AG08396 (cell line): ENCODE data around the gene CCR5AS.
"Not testable (repeated sequence)": the region's sequence is repeated elsewhere in the genome, so short reads cannot be mapped to it uniquely, and the experiment has no call there.

Experiments
- DNase-seq: peaks from one replicate; pipeline ENCODE4 v3.0.0; 2012; ENCODE audit warnings: low spot score, mixed read lengths

Gene CCR5AS

DNA sequence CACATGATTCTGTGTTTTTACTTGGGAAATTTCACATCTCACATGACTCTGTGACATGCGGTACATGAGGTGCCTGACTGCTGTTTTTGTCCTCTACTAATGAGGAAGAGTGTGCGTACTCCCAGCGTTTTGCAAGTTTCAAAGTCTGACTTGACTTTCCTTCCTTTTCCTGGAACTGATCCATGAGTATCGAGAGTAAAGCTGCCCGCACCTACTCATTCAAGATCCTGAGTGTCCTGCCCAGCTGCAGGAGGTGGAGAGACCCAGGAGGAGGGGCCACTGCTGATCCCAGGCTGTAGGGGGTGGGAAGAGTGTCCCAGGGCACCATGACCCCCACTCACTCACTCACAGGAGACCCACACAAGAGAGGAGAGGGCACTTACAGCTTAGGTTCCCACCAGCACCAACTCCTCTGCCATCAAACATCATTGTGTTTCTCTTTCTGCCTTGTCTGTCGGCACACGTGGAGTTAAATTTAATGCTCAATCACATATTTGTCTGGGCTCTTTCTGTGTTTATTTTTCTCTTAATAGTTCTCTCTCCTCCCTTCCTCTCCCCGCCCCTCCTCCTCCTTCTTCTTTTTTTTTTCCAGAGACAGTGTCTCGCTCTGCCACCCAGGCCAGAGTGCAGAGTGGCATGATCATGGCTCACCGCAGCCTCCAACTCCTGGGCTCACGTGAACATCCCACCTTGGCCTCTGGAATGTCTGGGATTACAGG lies 1.4 kb downstream of the CCR5AS start:
- no peak for DNase-seq

DNA sequence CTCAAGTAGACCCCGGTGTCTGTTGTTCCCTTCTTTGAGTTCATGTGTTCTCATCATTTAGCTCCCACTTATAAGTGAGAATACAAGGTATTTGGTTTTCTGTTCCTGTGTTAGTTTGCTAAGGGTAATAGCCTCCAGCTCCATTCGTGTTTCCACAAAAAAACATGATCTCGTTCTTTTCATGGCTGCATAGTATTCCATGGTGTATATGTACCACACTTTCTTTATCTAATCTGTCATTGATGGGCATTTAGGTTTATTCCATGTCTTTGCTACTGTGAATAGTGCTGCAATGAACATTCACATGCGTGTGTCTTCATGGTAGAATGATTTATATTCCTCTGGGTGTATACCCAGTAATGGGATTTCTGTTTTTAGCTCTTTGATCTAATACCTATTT lies 4.0 kb downstream of the CCR5AS start:
- not testable (repeated sequence) for DNase-seq

DNA sequence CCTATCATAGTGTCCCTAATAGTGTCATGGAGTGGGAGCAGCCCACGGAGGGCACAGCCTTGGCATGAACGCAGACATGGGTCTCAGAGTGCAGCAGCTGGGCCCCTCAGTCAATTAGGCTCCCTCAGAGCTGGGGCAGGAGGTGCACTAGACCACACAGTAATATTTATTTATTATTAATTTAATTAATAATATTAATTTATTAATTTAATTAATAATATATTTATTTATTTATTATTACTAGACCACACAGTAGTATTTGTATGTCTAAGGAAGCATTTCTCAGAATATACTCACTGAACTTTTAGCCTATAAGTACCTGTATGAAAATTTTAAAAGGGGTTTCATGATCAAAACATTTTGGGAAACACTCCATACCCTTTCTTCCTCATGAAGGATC lies 5.3 kb downstream of the CCR5AS start:
- DNase-seq = no peak

DNA sequence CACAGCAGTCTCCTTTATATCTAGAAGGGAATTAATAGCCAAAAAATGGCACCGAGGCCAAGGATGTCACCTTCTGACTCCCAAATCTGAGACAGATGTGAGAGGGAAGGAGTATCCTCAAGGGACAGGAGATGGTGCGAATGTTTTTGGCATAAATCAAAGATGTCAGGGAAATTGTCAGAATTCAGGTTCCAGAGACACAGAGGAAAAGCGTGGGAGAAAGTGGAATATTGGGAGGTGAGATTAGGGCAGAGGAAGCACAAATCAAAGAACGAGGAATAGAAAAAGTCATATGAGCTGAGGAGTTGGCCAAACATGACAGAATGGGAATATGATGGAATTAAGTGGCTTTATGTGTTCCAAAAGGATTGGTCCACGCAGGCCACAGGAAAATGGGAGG lies 6.0 kb downstream of the CCR5AS start:
- DNase-seq = no peak

DNA sequence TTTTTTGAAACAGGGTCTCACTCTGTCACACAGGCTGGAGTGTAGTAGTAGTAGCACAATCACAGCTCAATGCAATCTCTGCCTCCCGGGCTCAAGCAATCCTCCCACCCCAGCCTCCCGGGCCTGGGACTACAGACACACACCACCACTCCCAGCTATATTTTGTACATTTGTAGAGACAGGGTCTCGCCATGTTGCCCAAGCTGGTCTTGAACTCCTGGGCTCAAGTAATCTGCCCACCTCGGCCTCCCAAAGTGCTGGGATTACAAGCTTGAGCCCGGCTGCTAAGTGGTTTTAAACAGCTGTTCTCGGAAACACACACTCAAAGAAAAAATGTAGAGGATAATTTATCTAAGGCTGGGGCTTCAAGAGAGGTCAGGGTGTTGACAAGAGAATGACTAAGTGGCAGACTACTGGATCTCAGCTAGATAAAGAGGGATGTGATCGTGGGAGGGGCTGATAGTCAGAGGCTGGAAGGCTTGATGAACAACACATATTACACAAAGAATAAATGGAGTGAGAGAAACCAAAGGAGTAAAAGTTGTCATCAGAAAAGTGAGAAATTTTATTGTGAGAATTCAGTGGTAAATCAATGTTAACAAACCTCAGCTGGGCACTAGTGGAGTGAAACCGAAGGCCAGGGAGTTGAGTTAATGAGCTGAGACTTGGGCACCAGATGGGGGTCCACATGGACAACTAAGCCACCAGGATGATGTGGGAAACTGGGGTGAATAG lies 6.7 kb downstream of the CCR5AS start:
- DNase-seq = peak; percentile 20

DNA sequence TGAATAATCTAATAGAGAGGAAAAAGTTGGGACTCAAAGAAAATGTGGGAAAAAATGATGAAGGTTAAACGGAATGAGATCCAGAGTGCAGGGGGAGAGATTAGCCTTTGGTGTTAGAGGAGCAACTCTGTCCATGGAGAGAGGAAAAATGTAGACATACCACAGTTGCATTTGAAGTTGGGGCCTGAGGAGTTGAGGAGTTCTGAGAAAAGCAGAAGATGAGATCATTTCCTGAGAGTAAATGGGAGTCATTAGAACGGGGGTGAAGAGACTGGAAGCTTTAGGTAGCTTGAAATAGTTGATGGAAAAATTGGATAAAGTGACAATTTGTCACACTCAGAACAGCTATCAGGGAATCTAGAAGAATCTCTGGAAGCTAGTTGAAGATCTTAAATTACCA lies 7.3 kb downstream of the CCR5AS start:
- no peak for DNase-seq

DNA sequence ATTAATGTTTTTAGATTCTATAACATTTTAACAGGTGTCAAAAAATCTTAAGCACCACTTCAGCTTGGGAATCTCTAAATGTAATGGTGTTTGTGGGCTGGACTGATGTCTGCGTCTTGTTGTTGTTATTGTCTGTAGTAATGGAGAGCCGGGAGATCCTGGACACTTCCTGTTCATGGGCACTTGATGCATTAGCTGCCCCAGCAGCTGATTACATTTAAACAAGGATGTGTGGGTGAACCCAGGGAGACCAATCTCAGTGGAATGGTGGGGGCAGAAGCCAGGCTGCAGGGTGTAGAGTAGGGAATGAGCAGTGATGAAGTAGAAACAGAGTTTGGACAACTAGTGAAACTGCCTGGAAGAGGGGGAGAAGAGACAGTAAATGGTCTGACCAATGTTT lies 7.8 kb downstream of the CCR5AS start:
- no peak for DNase-seq

DNA sequence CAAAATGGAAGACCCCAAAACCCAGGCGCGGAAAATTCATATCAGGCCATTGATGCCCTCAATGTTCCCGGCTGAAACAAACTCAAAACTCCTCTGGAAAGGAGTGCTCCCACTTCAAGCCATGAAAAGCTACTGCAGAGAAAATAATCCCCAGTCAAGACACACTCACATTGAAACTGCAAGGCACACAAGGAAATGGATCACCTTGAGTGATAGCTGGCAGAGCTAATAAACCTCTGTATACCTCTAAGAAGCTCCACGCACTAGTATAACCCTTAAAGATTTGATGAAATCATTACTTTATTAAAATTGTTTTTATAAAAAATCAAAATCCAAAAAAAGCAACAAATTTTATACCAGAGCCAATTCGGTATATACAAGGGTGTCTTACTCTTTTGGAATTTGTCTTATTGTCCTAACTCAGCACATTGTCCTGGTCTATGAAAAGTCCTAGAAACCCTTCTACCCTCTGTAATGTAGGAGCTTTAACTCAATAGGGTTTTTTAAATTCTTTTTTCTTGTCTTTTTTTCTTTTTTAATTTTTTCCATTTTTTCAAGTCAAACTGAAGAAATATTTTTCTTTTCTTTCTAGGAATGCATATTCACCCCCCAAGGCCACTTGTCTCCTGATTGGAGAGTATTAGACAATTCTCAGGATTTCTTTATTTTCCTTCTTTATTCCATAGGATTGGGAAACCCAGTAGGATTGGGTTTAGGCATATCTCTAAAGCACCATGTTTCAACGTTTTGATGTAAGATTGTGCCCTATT lies 8.5 kb downstream of the CCR5AS start:
- no peak for DNase-seq

DNA sequence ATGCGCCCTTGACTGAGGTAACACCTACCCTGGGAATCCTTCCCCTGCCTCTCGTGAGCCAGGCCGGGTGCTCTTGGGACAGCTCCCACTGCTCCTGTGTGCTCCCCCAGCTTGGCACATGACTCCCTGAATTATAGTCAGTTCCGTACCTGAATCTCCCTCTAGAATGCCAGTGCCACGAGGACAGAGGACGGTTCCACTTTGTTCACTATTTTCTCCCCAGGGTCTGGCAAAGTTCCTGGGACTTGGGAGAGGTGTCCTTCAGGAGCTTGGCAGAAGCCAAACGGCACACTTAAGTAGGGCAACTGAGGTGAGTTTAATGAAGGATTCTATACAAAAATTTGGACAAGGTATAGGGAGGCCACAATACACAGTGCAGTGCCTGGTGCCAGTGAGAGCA lies 9.8 kb downstream of the CCR5AS start:
- no peak for DNase-seq

DNA sequence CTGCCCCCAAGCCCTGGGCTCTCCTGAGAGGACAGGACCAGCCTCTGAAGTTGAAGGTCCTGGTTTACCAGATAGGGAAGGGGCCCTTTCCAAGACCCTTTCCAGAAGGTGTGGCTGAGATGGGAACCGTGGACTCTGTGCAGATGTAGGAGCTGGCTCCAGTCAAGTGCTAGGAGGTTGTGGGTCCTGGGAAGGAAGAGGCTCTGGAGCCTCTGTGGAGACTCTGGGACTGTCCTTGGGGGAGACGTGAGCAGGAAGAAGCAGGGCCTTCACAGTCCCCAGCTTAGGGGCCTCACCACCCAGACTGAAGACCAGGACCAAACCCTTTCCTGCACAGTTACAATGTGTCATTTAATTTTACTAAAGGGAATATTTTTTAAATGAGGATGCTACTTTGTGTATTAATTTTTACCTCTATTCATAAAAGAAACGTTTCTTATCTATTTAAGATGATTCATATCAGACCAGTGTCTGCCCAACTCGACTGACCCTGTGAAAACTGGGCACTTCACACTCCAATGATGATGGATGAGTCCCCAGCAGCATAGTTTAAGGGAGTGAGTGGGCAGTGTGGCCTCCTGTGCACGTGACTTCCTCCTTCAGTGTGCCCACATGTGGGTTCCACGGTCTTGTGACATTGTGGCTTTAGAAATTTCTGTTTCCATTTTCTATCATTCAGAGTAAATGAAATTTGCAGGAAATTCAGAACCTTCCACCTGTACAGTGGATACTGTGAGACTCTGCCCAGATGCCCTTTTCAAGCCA lies 10.9 kb downstream of the CCR5AS start:
- no peak for DNase-seq

DNA sequence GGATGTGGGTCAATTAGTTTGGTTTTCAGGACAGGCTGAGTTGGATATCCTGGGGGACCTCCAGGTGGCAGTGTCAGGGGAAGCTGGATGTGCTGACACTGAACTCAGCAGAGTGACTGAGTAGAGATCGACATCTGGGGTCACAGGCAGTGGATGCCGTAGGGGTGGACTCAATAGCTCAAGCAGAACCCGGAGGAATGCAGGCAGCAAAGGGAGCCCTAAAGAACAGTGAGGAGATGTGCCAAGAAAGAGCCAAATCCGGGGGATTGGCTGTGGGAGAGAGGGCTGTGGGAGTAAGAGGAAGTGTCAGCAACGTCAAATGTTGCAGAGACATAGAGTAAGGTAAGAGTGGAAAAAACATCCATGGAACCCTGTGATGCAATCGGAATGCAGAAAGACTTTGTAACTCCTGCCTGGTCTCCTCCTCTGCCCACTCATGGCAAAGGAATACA lies 11.6 kb downstream of the CCR5AS start:
- DNase-seq = no peak

DNA sequence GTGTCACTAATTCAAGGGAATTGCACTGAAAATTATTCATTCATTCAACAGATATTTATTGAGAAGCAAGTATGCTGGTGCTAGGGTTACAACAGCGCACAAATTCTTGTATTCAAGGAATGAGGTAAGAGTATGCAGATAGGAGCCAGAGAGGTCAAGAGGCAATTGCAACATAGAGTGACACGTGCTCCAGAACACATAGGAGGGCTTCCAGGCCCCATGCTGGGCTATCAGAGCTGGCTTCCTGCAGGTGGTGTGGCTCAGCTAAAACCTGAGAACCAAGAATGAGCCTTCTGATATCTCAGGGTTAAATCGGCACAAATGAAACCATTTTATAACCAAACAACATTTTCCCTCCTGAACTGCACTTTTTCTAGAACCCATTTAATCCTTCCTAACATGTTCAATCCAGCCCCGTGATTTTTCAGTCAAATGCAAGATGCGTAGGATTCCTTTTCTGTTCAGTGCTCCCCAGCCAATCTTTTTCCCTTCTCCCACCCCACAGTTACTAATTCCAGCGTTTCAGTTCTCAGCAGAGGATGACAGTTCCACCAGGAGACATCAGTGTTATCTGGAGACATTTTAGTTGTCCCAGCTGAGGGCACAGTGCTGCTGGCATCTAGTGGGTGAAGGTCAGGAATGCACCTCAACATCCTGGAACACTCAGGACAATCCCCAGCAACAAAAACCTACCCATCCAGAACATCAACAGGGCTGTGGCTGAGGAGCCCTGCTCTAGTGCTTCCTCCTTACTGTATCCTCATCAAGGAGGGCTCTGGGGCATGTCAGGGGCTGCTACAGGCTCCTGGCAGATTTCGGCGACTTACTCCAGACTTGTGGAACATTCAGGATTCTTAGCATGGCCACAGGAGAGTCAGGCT lies 13.1 kb downstream of the CCR5AS start:
- no peak for DNase-seq

DNA sequence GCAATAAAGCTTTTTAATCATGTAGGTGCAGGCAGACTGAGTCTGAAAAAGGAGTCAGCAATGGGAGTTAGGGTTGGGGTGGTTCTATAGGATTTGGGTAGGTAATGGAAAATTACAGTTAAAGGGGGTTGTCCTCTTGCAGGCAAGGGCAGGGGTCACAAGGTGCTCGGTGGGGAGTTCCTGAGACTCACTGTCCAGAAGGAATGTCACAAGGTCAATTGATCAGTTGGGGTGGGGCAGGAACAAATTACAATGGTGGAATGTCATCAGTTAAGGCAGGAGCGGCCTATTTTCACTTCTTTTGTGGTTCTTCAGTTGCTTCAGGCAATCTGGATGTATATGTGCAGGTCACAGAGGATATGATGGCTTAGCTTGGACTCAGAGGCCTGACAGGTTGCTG lies 13.9 kb downstream of the CCR5AS start:
- no peak for DNase-seq

DNA sequence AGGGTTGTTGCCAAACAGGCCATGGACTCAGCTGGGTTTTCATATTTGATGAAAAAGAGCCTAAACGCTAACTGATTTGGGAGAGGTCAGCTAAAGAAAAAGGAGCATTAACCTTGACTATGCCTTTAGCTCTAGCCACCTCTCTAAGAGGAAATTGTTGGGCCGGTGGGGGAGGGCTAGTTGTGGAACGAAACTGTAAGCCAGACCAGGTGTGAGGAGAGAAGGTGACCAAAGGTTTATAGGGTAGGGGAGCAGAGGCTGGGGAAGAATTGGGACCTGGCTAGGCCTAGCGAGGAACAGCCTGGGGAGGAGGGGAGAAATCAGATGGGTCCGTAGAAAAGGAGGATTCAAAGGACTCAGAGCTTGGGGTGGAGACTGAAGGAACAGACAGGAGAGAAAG lies 15.3 kb downstream of the CCR5AS start:
- DNase-seq = not testable (repeated sequence)

DNA sequence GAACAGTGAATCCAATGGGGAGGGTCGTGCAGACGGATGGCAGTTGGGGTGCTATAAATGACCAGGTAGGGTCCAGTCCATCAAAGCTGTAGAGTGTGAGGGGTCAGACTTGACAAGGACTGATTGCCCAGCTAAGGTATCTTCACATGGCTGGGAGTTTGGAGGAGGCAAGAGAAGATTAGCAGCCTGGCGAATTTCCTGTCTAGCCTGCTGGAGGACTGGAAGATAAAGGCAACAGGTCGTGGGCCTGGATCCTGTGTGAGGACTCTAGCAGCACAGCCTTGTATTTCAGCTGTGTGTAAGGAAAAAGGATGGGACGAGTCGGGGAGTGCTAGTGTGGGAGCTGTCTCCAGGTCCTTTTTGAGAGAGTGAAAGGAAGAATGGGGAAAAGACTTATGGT lies 17.6 kb downstream of the CCR5AS start:
- no peak for DNase-seq

DNA sequence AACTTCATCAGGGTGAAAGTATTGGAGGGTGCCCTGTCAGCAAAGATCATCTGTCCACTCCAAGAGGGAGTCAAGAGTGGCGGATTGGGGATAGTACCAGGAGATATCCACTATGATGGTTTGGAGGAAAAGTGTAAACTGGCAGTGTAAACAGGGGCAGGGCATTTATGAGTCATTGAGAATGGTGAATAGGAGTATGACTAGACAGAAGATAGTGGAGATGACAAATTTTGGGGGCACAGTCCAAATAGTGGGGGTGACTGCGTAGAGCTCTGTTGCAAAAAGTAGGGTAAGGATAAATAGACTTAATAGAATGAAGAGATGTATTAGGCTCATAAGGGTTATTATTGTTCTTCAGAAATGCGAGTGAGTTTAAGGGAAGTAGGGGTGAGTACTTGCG lies 18.0 kb downstream of the CCR5AS start:
- not testable (repeated sequence) for DNase-seq

DNA sequence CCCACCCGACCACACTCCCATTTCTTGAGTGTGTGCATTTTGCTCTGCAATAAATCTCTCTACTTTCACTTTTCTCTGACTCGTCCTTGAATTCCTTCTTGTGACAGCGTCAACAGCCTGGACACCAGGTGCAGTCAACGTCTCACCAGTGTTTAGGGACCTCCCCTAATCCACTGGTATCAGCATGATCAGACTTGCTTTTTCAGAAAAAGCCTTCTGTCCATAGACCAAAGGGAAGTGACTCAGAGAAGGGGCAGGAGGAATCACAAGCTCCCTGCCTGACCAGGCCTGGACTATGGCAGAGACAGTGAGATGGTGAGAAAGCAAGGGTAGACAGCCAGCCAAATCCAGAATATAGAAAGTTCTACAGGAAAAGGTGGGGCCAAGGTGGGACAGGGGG lies 20.7 kb downstream of the CCR5AS start:
- peak; percentile 35 for DNase-seq

DNA sequence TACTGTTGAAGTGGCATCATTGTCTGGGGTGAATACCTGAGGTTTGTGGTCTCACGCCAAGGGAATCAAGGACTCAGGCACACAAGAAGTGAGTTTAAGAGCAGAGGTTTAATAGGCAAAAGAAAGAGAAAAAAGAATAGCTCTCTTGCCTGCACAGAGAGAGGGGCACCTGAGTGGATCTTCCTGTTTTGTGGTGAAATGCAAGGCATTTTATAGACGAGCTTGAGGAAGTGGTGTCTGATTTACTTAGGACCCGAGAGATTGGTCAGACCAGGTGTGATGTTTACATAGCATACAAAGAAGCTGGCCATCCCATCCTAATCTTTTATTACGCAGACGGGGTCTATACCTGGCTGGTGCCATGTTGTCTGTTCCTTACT lies 22.9 kb downstream of the CCR5AS start:
- DNase-seq = no peak

DNA sequence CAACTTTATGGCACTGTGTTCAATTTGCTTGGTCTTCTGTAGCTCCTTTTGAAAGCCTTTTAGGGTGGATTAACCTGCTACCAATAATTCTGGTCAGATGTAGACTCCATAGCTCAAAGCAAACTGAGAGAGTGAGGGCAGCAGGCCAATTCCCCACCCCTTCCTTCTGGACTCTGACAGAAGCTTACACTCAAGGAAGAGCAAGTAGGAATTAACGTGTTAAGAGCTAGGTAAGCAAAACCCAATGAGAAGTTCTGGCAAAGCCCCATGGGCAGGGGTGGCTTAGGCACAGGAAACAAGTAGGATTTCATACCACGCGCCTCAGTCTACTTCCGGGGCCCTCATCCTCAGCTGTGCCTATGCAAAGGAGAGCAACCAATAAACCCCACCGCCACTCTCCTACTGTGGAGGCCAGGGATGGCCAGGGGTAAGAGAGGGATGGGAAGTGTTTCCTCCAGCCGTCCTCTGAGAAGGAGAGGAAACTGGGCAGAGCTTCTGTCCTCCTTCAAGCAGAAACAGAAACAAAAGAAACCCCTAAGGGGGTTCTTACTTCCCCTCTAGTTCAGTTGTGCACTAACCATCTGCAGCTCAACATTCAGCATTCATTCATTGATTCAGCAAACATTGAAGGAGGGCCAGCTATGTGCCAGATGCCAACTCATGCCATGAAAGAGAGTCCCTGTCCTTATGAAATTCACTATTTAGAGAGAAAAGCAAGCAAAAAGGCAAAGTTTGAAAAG lies 23.5 kb downstream of the CCR5AS start:
- DNase-seq = no peak

DNA sequence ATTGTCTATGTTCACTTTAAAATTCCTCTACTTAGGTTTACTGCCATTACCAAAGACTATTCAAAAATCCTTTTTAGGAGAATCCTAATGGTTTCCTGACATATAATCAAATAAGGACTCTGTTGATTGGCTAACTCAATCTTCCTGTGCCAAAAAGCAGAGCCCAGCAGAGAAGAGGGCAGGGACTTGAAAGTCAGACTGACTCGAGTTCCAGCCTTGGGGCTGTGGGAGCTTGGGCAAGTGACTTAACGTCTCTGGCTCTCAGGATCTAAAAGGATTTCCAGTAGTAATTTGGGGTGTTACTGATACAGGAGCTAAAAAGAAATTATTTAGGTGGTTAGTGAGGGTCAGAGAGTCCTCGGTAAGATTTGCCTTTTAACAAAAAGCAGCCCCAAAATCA lies 25.2 kb downstream of the CCR5AS start:
- no peak for DNase-seq
